H1 (cell line): ENCODE results near the gene TSC22D4. TPM values are rescaled to one million over a fixed set of nuclear protein-coding genes. Genes with fewer than 3 reads are reported as not detected.
A peak's percentile ranks its signal among the peaks of the same experiment; 100 is the strongest.

Source experiments
- CTCF ChIA-PET: fragments of 300-600 bp; sonication (Branson Sonifier 250); formaldehyde crosslinking; loops from one replicate; lab custom pipeline; 2021; ENCODE audit not compliant: partially characterized antibody; lab: Charles Lee
- POLR2A ChIA-PET: fragments of 300-600 bp; sonication (Branson Sonifier 250); formaldehyde crosslinking; loops from one replicate; lab custom pipeline; 2021; ENCODE audit warnings: inconsistent platforms; ENCODE audit not compliant: partially characterized antibody; lab: Charles Lee
- DNase-seq, 2 experiments: peaks; one replicate each; pipeline versions ENCODE4 v3.0.0 to v3.0.0-alpha.2; 2010 to 2022; ENCODE audit warnings: low spot score in 2 of 2, low read depth in 1 of 2, mixed read lengths in 1 of 2
- FAIRE-seq: peaks from 2 replicates; lab custom pipeline; 2011; peaks lifted over from hg19 to GRCh38; lab: Jason Lieb, UNC
- H2AFZ ChIP-seq: 2 replicates; pipeline ENCODE4 v1.8.1; 2012; ENCODE audit warnings: low read length, inconsistent platforms
- H2AK5ac ChIP-seq: 2 replicates; pipeline ENCODE4 v1.6.1; 2013; ENCODE audit warnings: low read depth, low read length
- H2BK120ac ChIP-seq: replicated peaks from 2 replicates; pipeline ENCODE3; 2013; ENCODE audit warnings: low read depth, low read length, inconsistent platforms
- H2BK12ac ChIP-seq: 2 replicates; pipeline ENCODE4 v1.6.1; 2013; ENCODE audit warnings: low read depth, low read length
- H2BK15ac ChIP-seq: 2 replicates; pipeline ENCODE4 v1.6.1; 2013; ENCODE audit warnings: low read length
- H2BK20ac ChIP-seq: 2 replicates; pipeline ENCODE4 v1.6.1; 2013; ENCODE audit warnings: low read length
- H2BK5ac ChIP-seq: 2 replicates; pipeline ENCODE4 v1.6.1; 2013; ENCODE audit warnings: low read depth, low read length
- H3K14ac ChIP-seq: 2 replicates; pipeline ENCODE4 v1.6.1; 2013; ENCODE audit warnings: inconsistent platforms; ENCODE audit not compliant: insufficient read length
- H3K18ac ChIP-seq: 2 replicates; pipeline ENCODE4 v1.6.1; 2013; ENCODE audit warnings: low read length; ENCODE audit errors: extremely low read depth
- H3K23ac ChIP-seq: 2 replicates; pipeline ENCODE4 v1.6.1; 2013; ENCODE audit warnings: inconsistent platforms; ENCODE audit not compliant: insufficient read length
- H3K23me2 ChIP-seq: 2 replicates; pipeline ENCODE4 v1.6.1; 2013; ENCODE audit warnings: low read depth, low read length
- H3K27ac ChIP-seq: 2 replicates; pipeline ENCODE4 v1.6.1; 2011; ENCODE audit warnings: low read depth, low read length, inconsistent platforms
- H3K27me3 ChIP-seq, 4 experiments: replicated peaks in 1 of 4; 1 replicate in 1 of 4; 2 replicates in 3 of 4; pipeline versions ENCODE4 v1.6.1 to v1.8.1; 2011 to 2013; ENCODE audit warnings: low read length in 3 of 4, mild to moderate bottlenecking in 3 of 4, inconsistent platforms in 2 of 4, mixed read lengths in 2 of 4, moderate library complexity in 1 of 4; ENCODE audit not compliant: control insufficient read depth in 3 of 4, insufficient read depth in 3 of 4; ENCODE audit errors: extremely low read depth in 1 of 4
- H3K36me3 ChIP-seq, 4 experiments: 2 replicates each; pipeline versions ENCODE4 v1.6.1 to v1.8.1; 2011 to 2013; ENCODE audit warnings: mild to moderate bottlenecking in 4 of 4, low read length in 3 of 4, moderate library complexity in 2 of 4, control low read depth in 1 of 4, inconsistent platforms in 1 of 4; ENCODE audit not compliant: insufficient read depth in 4 of 4, control insufficient read depth in 2 of 4
- H3K4ac ChIP-seq: replicated peaks from 2 replicates; pipeline ENCODE3; 2013; ENCODE audit warnings: low read length, low read depth, mixed read lengths, inconsistent platforms; ENCODE audit not compliant: insufficient read length
- H3K4me1 ChIP-seq, 4 experiments: replicated peaks in 1 of 4; 1 replicate in 1 of 4; 2 replicates in 3 of 4; pipeline versions ENCODE4 v1.6.1 to v1.8.1; 2011 to 2013; ENCODE audit warnings: low read length in 3 of 4, inconsistent platforms in 2 of 4, mixed read lengths in 1 of 4; ENCODE audit not compliant: insufficient read depth in 4 of 4, control insufficient read depth in 3 of 4
- H3K4me2 ChIP-seq, 2 experiments: 2 replicates each; pipeline versions ENCODE4 v1.6.1 to v1.8.1; 2011 to 2013; ENCODE audit warnings: low read depth in 2 of 2, low read length in 2 of 2, control low read depth in 1 of 2, inconsistent platforms in 1 of 2, mild to moderate bottlenecking in 1 of 2; ENCODE audit not compliant: insufficient read depth in 1 of 2
- H3K4me3 ChIP-seq, 4 experiments: fragments of 200-600, 300-600 bp in 1 of 4; sonication (generic), shearing (Covaris generic), sonication (Bioruptor Twin) in 1 of 4; 2 replicates each; pipeline versions ENCODE4 v1.5.1 to v1.8.1; 2011 to 2016; ENCODE audit warnings: low read length in 4 of 4, low read depth in 3 of 4, control low read depth in 2 of 4, inconsistent platforms in 2 of 4, mild to moderate bottlenecking in 2 of 4, mixed read lengths in 1 of 4, moderate library complexity in 1 of 4; ENCODE audit not compliant: insufficient read depth in 2 of 4; ENCODE audit errors: extremely low read depth in 1 of 4
- H3K56ac ChIP-seq: replicated peaks from 2 replicates; pipeline ENCODE3; 2013; ENCODE audit warnings: low read depth, mild to moderate bottlenecking, mixed read lengths, low read length, inconsistent platforms; ENCODE audit not compliant: insufficient read length
- H3K79me1 ChIP-seq: 2 replicates; pipeline ENCODE4 v1.6.1; 2013; ENCODE audit warnings: low read depth, low read length, control low read depth
- H3K79me2 ChIP-seq, 2 experiments: 2 replicates each; pipeline versions ENCODE4 v1.6.1 to v1.8.1; 2012 to 2013; ENCODE audit warnings: low read length in 2 of 2, mild to moderate bottlenecking in 2 of 2, inconsistent platforms in 1 of 2; ENCODE audit not compliant: insufficient read depth in 2 of 2, control insufficient read depth in 1 of 2
- H3K9ac ChIP-seq, 4 experiments: replicated peaks in 1 of 4; 1 replicate in 1 of 4; 2 replicates in 3 of 4; pipeline versions ENCODE4 v1.6.1 to v1.8.1; 2011 to 2013; ENCODE audit warnings: low read depth in 3 of 4, low read length in 3 of 4, control low read depth in 2 of 4, mild to moderate bottlenecking in 2 of 4, moderate library complexity in 2 of 4, inconsistent platforms in 1 of 4; ENCODE audit errors: extremely low read depth in 1 of 4
- H3K9me3 ChIP-seq, 2 experiments: 2 replicates each; pipeline versions ENCODE4 v1.6.1 to v1.8.1; 2012 to 2013; ENCODE audit warnings: mild to moderate bottlenecking in 2 of 2, moderate library complexity in 2 of 2, control low read depth in 1 of 2, inconsistent platforms in 1 of 2, low read depth in 1 of 2, low read length in 1 of 2, mixed read lengths in 1 of 2; ENCODE audit not compliant: insufficient read depth in 2 of 2
- H4K20me1 ChIP-seq, 2 experiments: replicated peaks in 1 of 2; 2 replicates each; pipeline versions ENCODE3 to v1.8.1; 2011 to 2013; ENCODE audit warnings: inconsistent platforms in 2 of 2, low read length in 2 of 2, mild to moderate bottlenecking in 1 of 2; ENCODE audit not compliant: insufficient read depth in 2 of 2, control insufficient read depth in 1 of 2
- H4K5ac ChIP-seq: 2 replicates; pipeline ENCODE4 v1.6.1; 2013; ENCODE audit warnings: low read length, low read depth, mixed read lengths, inconsistent platforms; ENCODE audit not compliant: insufficient read length
- H4K8ac ChIP-seq: 2 replicates; pipeline ENCODE4 v1.8.0; 2013; ENCODE audit warnings: mild to moderate bottlenecking, moderate library complexity, low read length, inconsistent platforms; ENCODE audit not compliant: insufficient read depth; ENCODE audit errors: extremely low read depth
- H4K91ac ChIP-seq: replicated peaks from 2 replicates; pipeline ENCODE3; 2013; ENCODE audit warnings: low read length, mixed read lengths, inconsistent platforms; ENCODE audit not compliant: insufficient read length
- E2F6 ChIP-seq: IDR thresholded peaks from 2 replicates; pipeline ENCODE4 v1.6.1; 2012; ENCODE audit warnings: inconsistent platforms
- GTF2F1 ChIP-seq: IDR thresholded peaks from 2 replicates; pipeline ENCODE4 v1.6.1; 2012; ENCODE audit warnings: low read depth, low read length, improper control_type of control experiment, borderline replicate concordance
- HDAC2 ChIP-seq, 2 experiments: fragments of 300-600 bp in 1 of 2; sonication (generic) in 1 of 2; IDR thresholded peaks; 2 replicates each; pipeline ENCODE4 v1.6.1; 2011 to 2012; ENCODE audit warnings: low read depth in 2 of 2, low read length in 2 of 2, mild to moderate bottlenecking in 2 of 2, moderate library complexity in 2 of 2, borderline replicate concordance in 1 of 2, inconsistent platforms in 1 of 2
- NRF1 ChIP-seq: IDR thresholded peaks from 2 replicates; pipeline ENCODE4 v1.6.1; 2011; ENCODE audit warnings: mild to moderate bottlenecking, low read depth, low read length, improper control_type of control experiment
- RXRA ChIP-seq: IDR thresholded peaks from 2 replicates; pipeline ENCODE4 v1.6.1; 2011; ENCODE audit warnings: low read depth, mild to moderate bottlenecking, low read length, moderate library complexity; ENCODE audit not compliant: insufficient read depth
- SIRT6 ChIP-seq: IDR thresholded peaks from one replicate; pipeline ENCODE4 v1.7.1; 2012; ENCODE audit warnings: low read length, inconsistent platforms
- WGBS, 2 experiments: shearing (Covaris generic) in 1 of 2; methylation state at CpG; one replicate each; pipeline versions ENCODE4 v1.1.6 to v1.1.7; 2013 to 2015; ENCODE audit warnings: low lambda C conversion rate in 2 of 2, mixed read lengths in 2 of 2, inconsistent platforms in 1 of 2, low coverage in 1 of 2, missing lambda C conversion rate in 1 of 2; ENCODE audit not compliant: insufficient replicate concordance in 2 of 2, insufficient coverage in 1 of 2, insufficient read length in 1 of 2; ENCODE audit errors: extremely low coverage in 1 of 2, missing lambda C conversion rate in 1 of 2; 5-methylcytosine and 5-hydroxymethylcytosine counted together
- polyA plus RNA-seq, 7 experiments: library from polyadenylated mRNA; depleted of rRNA in 3 of 7; stranded (reverse) in 5 of 7; unstranded in 2 of 7; fragments of >200 nt in 5 of 7; fragments of 200-250 nt in 2 of 7; gene quantifications; 1 replicate in 5 of 7; 2 replicates in 1 of 7; 4 replicates in 1 of 7; pipeline versions ENCODE4 v1.2.1 to v1.2.3, GENCODE V29; 2011 to 2013; ENCODE audit warnings: missing spikeins in 2 of 7, mixed read lengths in 2 of 7
- total RNA-seq: library from RNA; stranded (reverse); fragmentation: NEBNext Ultra II Directional; extraction: Animal tissue kit (Norgen Biotek cat#: 25700); gene quantifications from 2 replicates; pipeline ENCODE4 v1.2.1, GENCODE V29; 2021
- TF ChIP-seq, protein P1 (sequence below): IDR thresholded peaks from 2 replicates; pipeline ENCODE4 v1.6.1; 2011; ENCODE audit warnings: low read depth, mild to moderate bottlenecking, low read length; ENCODE audit not compliant: insufficient read depth
- TF ChIP-seq, protein P2 (sequence below): IDR thresholded peaks from 2 replicates; pipeline ENCODE4 v1.6.1; 2012; ENCODE audit warnings: inconsistent platforms

The TSC22D4 gene
- total and polyA plus RNA-seq, 2 of the 8 experiments (the other 6 are each of a cell fraction or from before 2014, with no cell fraction given): 13.2 to 20.3 TPM

- no peak overlapping the region; the same call in 1 of the 2 replicates for H2BK5ac ChIP-seq
- peak overlapping the region; percentile 77 to 79 for H3K4me2 ChIP-seq
- ChIA-PET POLR2A (interaction anchor here (0.7 to 1.8 kb wide), 10 partner anchors 8 to 400 kb away, joined by 3 to 7 read pairs (median 4); partner anchors contain the start of genes AGFG2, NYAP1 and PPP1R35), CTCF (interaction anchor here (1.0 to 3.7 kb wide), 7 partner anchors 9 to 73 kb away, joined by 3 to 17 read pairs (median 4); partner anchors contain the start of gene NYAP1)
- no peak overlapping the region for H4K5ac ChIP-seq
- peak overlapping the region; percentile 60 for H3K18ac ChIP-seq
- no peak overlapping the region for H2AK5ac ChIP-seq
- no peak for FAIRE-seq
- H2BK12ac ChIP-seq: no peak overlapping the region
- H4K91ac ChIP-seq: no peak overlapping the region
- no peaks in the 10 kb centered on the region for H3K79me1 ChIP-seq
- peak overlapping the region; percentile 88; the same call in 1 of the 2 replicates for H2AFZ ChIP-seq
- no peaks in the 10 kb centered on the region for H3K79me2 ChIP-seq
- no peak overlapping the region for H3K56ac ChIP-seq
- peak in 1 of 2 experiments; percentile 73 for DNase-seq
- H4K8ac ChIP-seq: peak overlapping the region; percentile 53; the same call in 1 of the 2 replicates
- peaks cover 0 to 4% (median 2%) of the 10 kb centered on the region in 4 experiments; a peak in 5 of 7 replicates for H3K27me3 ChIP-seq
- H3K27ac ChIP-seq: no peak overlapping the region
- H3K9me3 ChIP-seq: no peaks in the 10 kb centered on the region
- no peak overlapping the region for H2BK15ac ChIP-seq
- peaks cover 2 to 16% (median 11%) of the 10 kb centered on the region in 4 experiments for H3K4me1 ChIP-seq
- WGBS, 2 experiments: 6% methylated on average over 23 of the region's 56 CpGs; no CpG with 5 or more reads in 1 of the 2 experiments
- H3K9ac ChIP-seq: 0 out of 7 replicates have a peak overlapping the region, but pooled peaks of 1 of the 4 experiments have one; percentile 50
- H2BK20ac ChIP-seq: no peak overlapping the region
- peaks cover 7% of the 10 kb centered on the region; the same call in 1 of the 2 replicates for H3K23me2 ChIP-seq
- no peak overlapping the region for H3K4ac ChIP-seq
- H3K23ac ChIP-seq: no peak overlapping the region
- peak overlapping the region; percentile 38 to 68 (median 43) for H3K4me3 ChIP-seq
- H3K14ac ChIP-seq: no peak overlapping the region
- peaks cover 0 to 7% of the 10 kb centered on the region in 2 experiments for H4K20me1 ChIP-seq
- peaks cover 0 to 4% (median 0%) of the 10 kb centered on the region in 4 experiments; a peak in 2 of 8 replicates for H3K36me3 ChIP-seq
- no peak overlapping the region for H2BK120ac ChIP-seq
- TF ChIP-seq, protein P1, sequence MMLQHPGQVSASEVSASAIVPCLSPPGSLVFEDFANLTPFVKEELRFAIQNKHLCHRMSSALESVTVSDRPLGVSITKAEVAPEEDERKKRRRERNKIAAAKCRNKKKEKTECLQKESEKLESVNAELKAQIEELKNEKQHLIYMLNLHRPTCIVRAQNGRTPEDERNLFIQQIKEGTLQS: no peak
- no peak for TF ChIP-seq E2F6
- TF ChIP-seq GTF2F1: no peak
- no peak for TF ChIP-seq HDAC2 (IDR thresholded peaks at IDR 0.05; ENCODE audit: borderline replicate concordance in 1 of 2, low read depth in 2 of 2, low read length in 2 of 2)
- TF ChIP-seq, protein P2, sequence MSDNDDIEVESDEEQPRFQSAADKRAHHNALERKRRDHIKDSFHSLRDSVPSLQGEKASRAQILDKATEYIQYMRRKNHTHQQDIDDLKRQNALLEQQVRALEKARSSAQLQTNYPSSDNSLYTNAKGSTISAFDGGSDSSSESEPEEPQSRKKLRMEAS: peak; percentile 38; the same call in 1 of the 2 replicates
- no peak for TF ChIP-seq RXRA
- TF ChIP-seq SIRT6: no peak
- no peak for TF ChIP-seq NRF1
These were observed 14.7 kb upstream of the TSC22D4 start for GRCh38 chr7:100493476-100494264.
